DND-41 (cell line): ENCODE measurements around the gene PRG3.

Experiments
- ATAC-seq: fragments of 200-7000 bp; cut with Tn5 transposase; 3 replicates; pipeline ENCODE4 v1.9.1; 2021; ENCODE audit warnings: low read depth; ENCODE audit not compliant: insufficient read depth
- DNase-seq: peaks from one replicate; pipeline ENCODE4 v3.0.0-alpha.2; 2020
- H2AFZ ChIP-seq: 2 replicates; pipeline ENCODE4 v1.6.0; 2012; ENCODE audit warnings: low read depth, low read length
- H3K27ac ChIP-seq: 2 replicates; pipeline ENCODE4 v1.5.1; 2012; ENCODE audit warnings: low read length, inconsistent platforms
- H3K27me3 ChIP-seq: fragments of 200-600 bp; sonication (generic); 2 replicates; pipeline ENCODE4 v1.6.0; 2012; ENCODE audit warnings: low read length, mild to moderate bottlenecking, inconsistent platforms; ENCODE audit not compliant: insufficient read depth, poor library complexity
- H3K36me3 ChIP-seq: 2 replicates; pipeline ENCODE4 v1.5.1; 2012; ENCODE audit warnings: low read length, inconsistent platforms; ENCODE audit not compliant: insufficient read depth
- H3K4me1 ChIP-seq: 2 replicates; pipeline ENCODE4 v1.5.1; 2012; ENCODE audit warnings: mild to moderate bottlenecking, low read length; ENCODE audit not compliant: insufficient read depth
- H3K4me2 ChIP-seq: 2 replicates; pipeline ENCODE4 v1.6.0; 2012; ENCODE audit warnings: mild to moderate bottlenecking, moderate library complexity, low read length, inconsistent platforms; ENCODE audit not compliant: insufficient read depth
- H3K4me3 ChIP-seq, 2 experiments: fragments of 200-600 bp in 1 of 2; shearing (Covaris generic) in 1 of 2; 2 replicates each; pipeline ENCODE4 v1.5.1; 2012 to 2016; ENCODE audit warnings: inconsistent platforms in 2 of 2, low read length in 2 of 2, mild to moderate bottlenecking in 2 of 2, low read depth in 1 of 2, moderate library complexity in 1 of 2
- H3K79me2 ChIP-seq: 2 replicates; pipeline ENCODE4 v1.6.0; 2012; ENCODE audit warnings: low read length, inconsistent platforms; ENCODE audit not compliant: insufficient read depth
- H3K9ac ChIP-seq: 2 replicates; pipeline ENCODE4 v1.6.0; 2012; ENCODE audit warnings: low read depth, mild to moderate bottlenecking, inconsistent platforms, low read length, moderate library complexity
- H3K9me3 ChIP-seq: 2 replicates; pipeline ENCODE4 v1.5.1; 2012; ENCODE audit warnings: low read length, moderate library complexity, mild to moderate bottlenecking, inconsistent platforms; ENCODE audit not compliant: insufficient read depth, severe bottlenecking
- H4K20me1 ChIP-seq: 2 replicates; pipeline ENCODE4 v1.6.0; 2012; ENCODE audit warnings: low read length; ENCODE audit not compliant: insufficient read depth
- CTCF ChIP-seq: IDR thresholded peaks from 2 replicates; pipeline ENCODE4 v1.5.1; 2012; ENCODE audit warnings: borderline replicate concordance, low read length, moderate library complexity, mild to moderate bottlenecking; ENCODE audit not compliant: poor library complexity, severe bottlenecking; ENCODE audit errors: extremely low read depth
- EZH2 ChIP-seq: IDR thresholded peaks from 3 replicates; pipeline ENCODE4 v1.6.1; 2012; ENCODE audit warnings: borderline replicate concordance, low read depth, mild to moderate bottlenecking, moderate library complexity, low read length, inconsistent platforms; ENCODE audit not compliant: severe bottlenecking

PRG3 gene

GRCh38 chr11:57407941-57408475, 27.1 kb upstream of the PRG3 start:
- Histone ChIP-seq H3K9me3 (no peaks in the 10 kb centered on the region), H3K4me3 (no peak overlapping the region), H3K79me2 (0 out of 2 replicates have a peak, but pooled peaks cover 2% of the 10 kb centered on the region), H3K27me3 (no peaks in the 10 kb centered on the region), H3K36me3 (peaks cover 74% of the 10 kb centered on the region), H4K20me1 (peaks cover 37% of the 10 kb centered on the region), H3K27ac (no peak overlapping the region), H3K4me1 (no peaks in the 10 kb centered on the region), H3K9ac (no peak overlapping the region), H3K4me2 (no peak overlapping the region), H2AFZ (no peak overlapping the region)
- TF ChIP-seq EZH2 (no peak), CTCF (no peak)
- ATAC-seq (no peak), DNase-seq (no peak)

- H3K27ac ChIP-seq: no peak overlapping the region
- 0 out of 2 replicates have a peak, but pooled peaks cover 2% of the 10 kb centered on the region for H3K79me2 ChIP-seq
- H3K9ac ChIP-seq: no peak overlapping the region
- H2AFZ ChIP-seq: no peak overlapping the region
- H3K27me3 ChIP-seq: no peaks in the 10 kb centered on the region
- H3K4me2 ChIP-seq: no peak overlapping the region
- DNase-seq: no peak
- TF ChIP-seq CTCF: no peak
- no peak for TF ChIP-seq EZH2
- no peaks in the 10 kb centered on the region for H3K4me1 ChIP-seq
- H3K4me3 ChIP-seq: no peak overlapping the region
- H3K36me3 ChIP-seq: peaks cover 67% of the 10 kb centered on the region
- H4K20me1 ChIP-seq: peaks cover 33% of the 10 kb centered on the region
- no peaks in the 10 kb centered on the region for H3K9me3 ChIP-seq
- no peak for ATAC-seq
Measured at GRCh38 chr11:57407010-57407920, 26.3 kb upstream of the PRG3 start.

GRCh38 chr11:57406337-57406904, 25.5 kb upstream of the PRG3 start:
- H3K4me3 ChIP-seq: no peak overlapping the region
- peaks cover 59% of the 10 kb centered on the region for H3K36me3 ChIP-seq
- no peaks in the 10 kb centered on the region for H3K79me2 ChIP-seq
- no peak overlapping the region for H3K27ac ChIP-seq
- H3K27me3 ChIP-seq: no peaks in the 10 kb centered on the region
- H3K9ac ChIP-seq: no peak overlapping the region
- DNase-seq (no peak), ATAC-seq (peak; percentile 25; the same call in 1 of the 3 replicates)
- H3K9me3 ChIP-seq: no peaks in the 10 kb centered on the region
- no peak overlapping the region for H2AFZ ChIP-seq
- H3K4me1 ChIP-seq: no peaks in the 10 kb centered on the region
- no peak for TF ChIP-seq EZH2
- no peak for TF ChIP-seq CTCF
- peaks cover 33% of the 10 kb centered on the region for H4K20me1 ChIP-seq
- no peak overlapping the region for H3K4me2 ChIP-seq
